Measurements from ENCODE around the gene ZDHHC4. TPM values are rescaled to one million over a fixed set of nuclear protein-coding genes. Genes with fewer than 3 reads are reported as not detected.

The ZDHHC4 gene
- total RNA-seq, 4 donors from 2014 or later = 22.2 to 37.3 (median 26.2) TPM

- Histone ChIP-seq H3K4me3 (no peak overlapping the region), H3K9me3 (no peaks in the 10 kb centered on the region), H3K36me3 (no peaks in the 10 kb centered on the region), H3K4me1 (no peaks in the 10 kb centered on the region), H3K27me3 (no peaks in the 10 kb centered on the region), H3K27ac (no peak overlapping the region)
- DNase-seq (ENCODE audit: low spot score in 2 of 2) = no peak
- TF ChIP-seq POLR2AphosphoS5 (IDR thresholded peaks at IDR 0.05) (no peak), EP300 (IDR thresholded peaks at IDR 0.05) (no peak), POLR2A (IDR thresholded peaks at IDR 0.05) (no peak), CTCF (IDR thresholded peaks at IDR 0.05) (no peak)
- 71% methylated on average over 12 of the region's 12 CpGs for WGBS
These were observed 13.1 kb upstream of the ZDHHC4 start for GRCh38 chr7:6563936-6564770.

DNA sequence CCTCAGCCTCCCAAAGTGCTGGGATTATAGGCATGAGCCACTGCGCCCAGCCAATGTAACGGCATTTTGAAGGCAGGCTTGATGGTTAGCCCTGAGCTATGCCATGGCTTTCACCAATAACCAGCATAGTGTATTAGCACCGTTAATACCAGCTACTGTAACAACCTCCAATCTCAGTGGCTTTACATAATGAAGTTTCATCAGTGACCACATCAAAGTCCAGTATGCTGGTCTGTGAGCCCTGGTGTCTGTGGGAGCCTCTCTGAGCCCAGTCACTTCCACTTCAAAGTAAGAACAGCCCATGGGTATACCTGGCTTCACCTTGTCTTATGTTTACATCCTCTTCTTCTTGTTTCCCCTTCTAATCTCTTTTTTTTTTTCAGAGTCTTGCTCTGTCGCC is 11.6 kb upstream of the ZDHHC4 start:
- Histone ChIP-seq H3K9me3 (no peaks in the 10 kb centered on the region), H3K27me3 (no peaks in the 10 kb centered on the region), H3K4me3 (no peak overlapping the region), H3K4me1 (no peaks in the 10 kb centered on the region), H3K27ac (no peak overlapping the region), H3K36me3 (no peaks in the 10 kb centered on the region)
- no peak for DNase-seq (ENCODE audit: low spot score in 2 of 2)
- no peak for TF ChIP-seq EP300 (IDR thresholded peaks at IDR 0.05)
- WGBS = 90% methylated on average over 4 of the region's 4 CpGs

GRCh38 chr7:6567886-6568285 is 9.4 kb upstream of the ZDHHC4 start:
- Histone ChIP-seq H3K27ac (no peak overlapping the region), H3K4me3 (no peak overlapping the region), H3K27me3 (no peaks in the 10 kb centered on the region), H3K9me3 (no peaks in the 10 kb centered on the region), H3K4me1 (no peaks in the 10 kb centered on the region), H3K36me3 (no peaks in the 10 kb centered on the region)
- TF ChIP-seq POLR2AphosphoS5 (IDR thresholded peaks at IDR 0.05) = no peak
- TF ChIP-seq EP300 (IDR thresholded peaks at IDR 0.05) = no peak
- TF ChIP-seq POLR2A (IDR thresholded peaks at IDR 0.05) = no peak
- TF ChIP-seq CTCF (IDR thresholded peaks at IDR 0.05) = no peak
- 71% methylated on average over 3 of the region's 3 CpGs for WGBS
- no peak for DNase-seq (ENCODE audit: low spot score in 2 of 2)

GRCh38 chr7:6571160-6571779 is 6.0 kb upstream of the ZDHHC4 start:
- 53% methylated on average over 7 of the region's 7 CpGs for WGBS
- Histone ChIP-seq H3K4me3 (no peak overlapping the region), H3K27ac (no peak overlapping the region), H3K36me3 (no peaks in the 10 kb centered on the region), H3K9me3 (no peaks in the 10 kb centered on the region), H3K27me3 (no peaks in the 10 kb centered on the region), H3K4me1 (no peaks in the 10 kb centered on the region)
- no peak for DNase-seq (ENCODE audit: low spot score in 2 of 2)
- TF ChIP-seq POLR2A (IDR thresholded peaks at IDR 0.05) = no peak
- no peak for TF ChIP-seq POLR2AphosphoS5 (IDR thresholded peaks at IDR 0.05)
- no peak for TF ChIP-seq CTCF (IDR thresholded peaks at IDR 0.05)
- no peak for TF ChIP-seq EP300 (IDR thresholded peaks at IDR 0.05)

GRCh38 chr7:6575281-6576023 is 1.8 kb upstream of the ZDHHC4 start:
- H3K9me3 ChIP-seq = no peaks in the 10 kb centered on the region
- H3K36me3 ChIP-seq = no peaks in the 10 kb centered on the region
- no peaks in the 10 kb centered on the region for H3K27me3 ChIP-seq
- no peak for TF ChIP-seq POLR2AphosphoS5 (IDR thresholded peaks at IDR 0.05)
- no peak for TF ChIP-seq CTCF (IDR thresholded peaks at IDR 0.05)
- TF ChIP-seq POLR2A (IDR thresholded peaks at IDR 0.05) = no peak
- WGBS = 58% methylated on average over 9 of the region's 9 CpGs
- no peak overlapping the region for H3K27ac ChIP-seq
- DNase-seq (ENCODE audit: low spot score in 2 of 2) = no peak
- H3K4me3 ChIP-seq = no peak overlapping the region
- peaks cover 8% of the 10 kb centered on the region for H3K4me1 ChIP-seq
